ENCODE data around the gene BRINP1.

BRINP1 gene

GRCh38 chr9:119185298-119185697 lies 183.9 kb downstream of the BRINP1 start:
- DNase-seq = no peak

GRCh38 chr9:119184265-119184936 lies 184.8 kb downstream of the BRINP1 start:
- DNase-seq = no peak

DNA sequence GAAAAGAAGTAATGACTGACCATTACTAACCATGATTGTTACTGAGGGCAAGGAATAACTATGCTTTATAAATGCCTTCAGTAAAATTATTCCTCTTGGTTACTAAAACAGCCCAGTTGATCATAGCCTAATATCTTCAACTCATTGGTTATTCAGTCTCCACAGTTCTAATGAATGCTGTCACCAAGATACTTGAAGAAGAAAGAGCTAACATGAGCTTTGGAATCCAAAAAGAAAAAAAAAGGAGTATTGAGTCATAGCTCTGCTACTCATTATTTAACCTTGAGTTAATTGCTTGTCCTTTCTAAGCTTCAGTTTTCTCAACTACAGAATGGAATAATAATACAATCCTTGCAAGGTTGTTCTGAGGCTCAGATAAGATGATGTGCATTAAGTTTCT lies 187.7 kb downstream of the BRINP1 start:
- DNase-seq = no peak

DNA sequence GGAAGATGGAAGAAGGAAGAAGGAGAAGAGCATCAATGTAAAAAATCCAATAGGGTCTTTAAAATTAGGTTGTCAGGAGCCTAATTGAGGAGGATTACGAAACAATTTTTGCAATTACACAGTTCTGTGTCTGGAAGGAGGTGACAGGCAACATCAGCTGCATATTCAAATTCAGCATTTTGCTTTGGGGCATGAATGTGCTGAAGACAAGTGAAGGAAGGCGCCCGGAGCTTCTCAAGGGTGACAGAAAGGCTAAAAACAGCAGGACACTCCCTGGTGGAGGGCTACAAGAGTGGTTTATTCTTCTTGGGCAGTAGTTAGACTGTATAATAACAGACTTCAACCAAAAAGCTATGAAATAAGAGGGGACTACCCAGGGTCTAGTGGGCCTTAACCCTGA lies 188.3 kb downstream of the BRINP1 start:
- DNase-seq = no peak

- DNase-seq = peak in 2 of 3 experiments; percentile 56 to 81
These were observed 189.5 kb downstream of the BRINP1 start for GRCh38 chr9:119179701-119180100.

- DNase-seq = no peak
These were observed 192.0 kb downstream of the BRINP1 start for GRCh38 chr9:119177196-119177595.

DNA sequence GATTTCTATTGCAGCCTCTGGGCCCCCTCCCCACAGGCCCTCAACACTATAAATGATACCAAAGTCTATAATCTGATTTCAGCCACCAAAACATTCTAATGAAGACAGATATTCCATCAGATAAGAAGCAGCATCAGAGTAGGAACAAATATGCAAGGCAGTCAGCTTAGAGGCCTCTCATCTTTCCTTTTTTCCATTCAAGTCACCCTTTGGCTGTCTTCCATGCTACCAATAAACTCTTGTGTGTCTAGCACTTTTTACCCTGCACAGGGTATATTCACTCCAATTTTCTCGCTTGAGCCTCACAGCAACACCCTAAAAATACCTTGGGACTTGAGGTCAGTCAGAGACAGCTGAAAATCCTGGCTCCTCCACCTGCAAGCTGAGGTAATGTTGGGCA lies 193.7 kb downstream of the BRINP1 start:
- no peak for DNase-seq

GRCh38 chr9:119169222-119169621 lies 200.0 kb downstream of the BRINP1 start:
- peak in 1 of 3 experiments; percentile 1 for DNase-seq

DNA sequence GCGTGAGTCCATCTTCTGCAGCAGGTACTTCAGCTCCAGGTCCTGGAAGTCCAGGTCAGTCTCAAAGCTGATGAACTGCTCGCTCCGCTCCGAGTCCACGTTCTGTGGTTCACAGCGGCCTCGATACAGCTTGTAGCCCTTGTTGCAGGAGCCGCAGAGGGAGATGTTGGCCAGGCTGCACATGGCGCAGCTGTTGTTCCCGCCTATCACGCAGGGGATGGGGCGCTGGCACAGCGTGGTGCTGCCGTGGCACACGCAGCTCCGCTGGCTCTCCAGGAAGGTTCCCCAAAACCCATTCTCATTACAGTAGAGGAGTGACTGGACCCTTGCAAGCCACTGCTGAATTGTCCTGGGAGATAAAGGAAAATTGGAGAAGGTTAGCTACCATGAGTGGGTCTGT lies 201.4 kb downstream of the BRINP1 start:
- no peak for DNase-seq

DNA sequence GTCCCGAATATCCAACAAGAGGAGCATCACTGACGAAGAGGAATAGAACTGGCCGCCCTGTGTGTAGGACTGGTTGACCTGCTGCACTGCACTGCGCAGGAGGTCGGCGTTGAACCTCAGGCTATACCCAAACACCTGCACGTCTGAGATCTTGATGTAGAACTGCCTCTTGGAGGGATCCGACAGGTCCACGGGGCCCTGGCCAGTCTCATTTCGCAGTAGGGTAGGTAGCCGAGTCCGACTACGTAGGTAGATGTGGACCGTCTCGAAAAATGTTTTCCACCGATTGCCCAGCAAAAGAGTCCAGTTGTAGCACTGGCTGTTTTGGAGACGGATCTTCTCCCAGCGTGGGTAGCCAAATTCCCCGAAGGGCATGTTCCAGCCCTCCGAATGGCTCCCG lies 202.0 kb downstream of the BRINP1 start:
- DNase-seq = no peak

DNA sequence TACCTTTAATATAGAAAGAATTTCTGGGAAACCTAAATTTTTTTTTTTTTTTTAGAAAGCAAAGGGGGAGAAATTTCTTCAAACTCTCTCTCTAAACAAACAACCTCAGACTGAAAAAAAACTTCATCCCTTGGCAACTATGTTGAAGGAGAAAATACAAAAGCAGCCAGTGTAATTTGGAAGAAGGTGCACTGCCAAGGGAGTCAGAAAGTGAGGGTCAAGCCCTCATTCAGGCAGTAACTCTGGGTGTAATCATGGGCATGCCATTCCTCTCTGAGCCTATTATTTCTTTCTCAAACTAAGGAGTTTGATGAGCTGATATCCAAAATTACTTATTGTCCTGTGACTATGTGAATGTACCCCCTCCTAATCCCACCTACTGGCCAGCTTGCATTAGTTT lies 203.1 kb downstream of the BRINP1 start:
- no peak for DNase-seq

GRCh38 chr9:119165131-119165530 lies 204.1 kb downstream of the BRINP1 start:
- DNase-seq = no peak

GRCh38 chr9:119164716-119165115 lies 204.5 kb downstream of the BRINP1 start:
- DNase-seq = peak in 2 of 3 experiments; percentile 35 to 89

- no peak for DNase-seq
These were observed 208.7 kb downstream of the BRINP1 start for GRCh38 chr9:119160551-119160950.

DNA sequence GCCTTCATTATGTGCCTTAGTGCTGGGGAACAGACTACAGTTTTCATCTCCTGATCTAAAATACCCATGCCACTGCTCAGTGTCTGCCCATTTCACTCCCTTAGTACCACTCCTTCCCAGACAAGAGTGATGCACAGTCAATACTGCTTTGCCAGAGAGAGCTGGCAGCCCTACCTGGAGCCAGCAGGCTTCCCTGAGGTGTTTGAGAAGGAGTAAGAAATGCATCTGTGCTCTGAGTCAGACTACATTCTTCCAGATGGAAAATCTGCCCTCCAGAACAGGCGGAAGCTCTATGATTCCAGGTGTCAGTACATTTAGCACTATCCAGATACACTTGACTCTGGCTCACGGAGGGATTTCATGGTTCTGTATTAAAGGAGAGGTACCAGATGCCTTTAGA lies 209.8 kb downstream of the BRINP1 start:
- DNase-seq = no peak

DNA sequence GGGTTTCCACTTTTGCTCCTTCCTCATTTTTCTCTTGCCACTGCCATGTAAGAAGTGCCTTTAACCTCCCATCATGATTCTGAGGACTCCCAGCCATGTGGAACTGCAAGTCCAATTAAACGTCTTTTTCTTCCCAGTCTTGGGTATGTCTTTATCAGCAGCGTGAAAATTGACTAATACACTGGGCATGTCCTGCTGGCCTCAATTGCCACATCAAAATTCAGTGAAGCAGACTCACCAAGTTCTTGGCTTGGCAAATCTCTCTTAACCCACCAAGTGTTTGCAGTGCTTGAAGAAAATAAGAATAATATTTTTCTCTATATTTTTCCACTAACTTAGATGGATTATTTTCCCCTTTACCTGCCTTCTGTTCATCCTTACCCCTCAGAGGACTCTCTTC lies 212.0 kb downstream of the BRINP1 start:
- no peak for DNase-seq

DNA sequence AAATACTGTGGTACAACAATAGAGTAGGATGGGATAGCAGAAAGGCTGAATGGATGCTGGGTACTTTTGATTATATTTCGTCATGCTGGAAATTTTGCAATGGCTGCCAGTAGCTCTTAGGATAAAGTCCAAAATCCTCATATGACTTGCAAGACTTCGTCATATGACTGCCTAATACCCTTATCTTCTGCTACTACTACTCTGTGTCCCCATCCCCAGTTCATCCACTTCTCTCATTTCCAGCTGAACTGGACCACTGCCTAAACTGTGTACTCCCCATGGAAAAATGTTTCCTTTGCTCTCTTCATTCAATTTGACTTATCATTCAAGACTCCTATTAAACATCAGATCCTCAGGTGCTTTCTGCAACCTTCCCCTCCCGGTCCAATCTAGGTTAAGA lies 212.9 kb downstream of the BRINP1 start:
- no peak for DNase-seq

DNA sequence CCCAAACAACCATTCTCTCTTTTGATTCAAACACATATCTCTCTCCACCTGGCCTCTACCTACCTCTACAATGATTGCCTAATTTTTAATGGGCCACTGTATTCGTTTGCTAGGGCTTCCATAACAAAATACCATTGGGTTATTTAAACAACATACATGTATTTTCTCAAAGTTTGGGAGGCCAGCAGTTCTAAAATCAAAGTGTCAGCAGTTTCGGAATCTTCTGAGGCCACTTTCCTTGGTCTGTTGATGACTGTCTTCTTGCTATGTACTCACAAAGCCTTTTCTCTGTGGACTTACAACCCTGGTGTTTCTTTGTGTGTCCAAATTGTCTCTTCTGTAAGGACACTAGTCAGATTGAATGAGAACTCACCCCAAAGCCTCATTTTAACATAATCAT lies 214.7 kb downstream of the BRINP1 start:
- DNase-seq = no peak

- DNase-seq = no peak
These were observed 215.8 kb downstream of the BRINP1 start for GRCh38 chr9:119153402-119153801.

DNA sequence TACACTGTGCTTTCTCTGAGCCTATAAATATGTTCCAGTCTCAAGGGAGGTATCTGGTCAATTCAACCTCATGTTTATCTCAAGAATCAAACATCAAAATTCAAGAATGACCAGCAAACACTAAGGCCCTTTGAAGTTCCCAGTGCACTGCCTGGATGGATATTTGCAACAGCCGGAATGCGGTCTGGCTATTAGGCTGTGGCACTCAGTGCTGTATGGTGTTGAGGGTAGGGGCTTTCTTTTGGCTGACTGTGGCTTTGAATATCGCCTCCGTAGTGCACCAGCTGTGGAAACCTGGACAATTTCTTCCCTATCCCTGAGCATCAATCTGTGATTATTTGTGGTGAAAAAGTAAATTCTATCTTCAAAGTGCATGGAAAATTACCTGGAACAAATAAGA lies 220.4 kb downstream of the BRINP1 start:
- no peak for DNase-seq

DNA sequence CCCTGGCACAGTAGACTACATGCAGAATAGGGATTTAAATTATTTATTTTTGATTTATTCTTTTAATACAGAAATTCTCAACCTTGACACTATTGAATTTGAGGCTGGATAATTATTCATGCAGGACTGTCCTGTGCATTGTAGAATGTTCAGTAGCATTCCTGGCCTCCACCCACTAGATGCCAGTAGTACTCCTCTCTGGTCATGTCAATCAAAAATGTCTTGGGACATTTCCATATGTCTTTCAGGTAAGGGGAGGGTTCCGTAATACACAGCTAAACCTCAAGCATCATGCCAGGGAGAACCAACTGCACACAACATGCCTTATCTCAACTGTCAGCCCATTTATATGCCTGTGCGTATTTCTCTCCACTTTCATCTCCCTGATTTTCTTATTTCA lies 231.8 kb downstream of the BRINP1 start:
- DNase-seq = no peak

DNA sequence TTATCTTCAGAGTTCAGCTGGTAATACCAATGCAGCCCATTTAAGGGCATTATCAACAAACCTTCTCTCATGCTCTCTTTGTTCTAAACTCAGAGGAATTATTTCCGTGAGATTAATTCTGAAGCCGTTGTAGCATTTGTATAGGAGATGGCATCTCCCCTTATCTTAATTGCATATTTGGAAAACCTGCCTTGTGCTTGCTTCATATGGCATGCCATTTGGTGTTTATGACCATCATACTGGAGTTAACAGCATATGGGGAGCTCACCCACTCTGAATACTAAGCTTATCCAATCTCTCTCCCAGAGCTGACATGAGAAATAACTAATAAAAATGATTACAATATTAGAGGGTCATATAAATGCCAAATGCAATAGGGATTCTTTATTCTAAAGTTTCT lies 243.2 kb downstream of the BRINP1 start:
- DNase-seq = peak in 1 of 3 experiments; percentile 17

DNA sequence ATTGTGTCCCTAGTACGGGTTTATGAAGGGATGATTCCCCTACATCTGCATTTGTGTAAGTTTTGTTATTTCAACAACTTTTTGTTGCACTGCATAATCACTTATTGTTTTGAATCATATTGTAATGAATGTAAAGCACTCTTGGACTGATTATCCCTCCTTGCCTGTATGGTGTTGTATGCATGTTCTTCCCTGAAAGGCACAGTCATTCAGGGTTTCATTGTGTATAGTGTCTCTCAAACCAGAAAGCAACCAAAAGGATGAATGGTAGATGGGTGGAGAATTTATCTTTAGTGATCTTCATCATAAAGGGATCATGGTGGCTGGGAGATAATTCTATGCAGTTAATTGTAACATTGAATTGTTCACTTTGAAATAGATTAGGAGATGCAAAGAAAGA lies 247.3 kb downstream of the BRINP1 start:
- DNase-seq = no peak

DNA sequence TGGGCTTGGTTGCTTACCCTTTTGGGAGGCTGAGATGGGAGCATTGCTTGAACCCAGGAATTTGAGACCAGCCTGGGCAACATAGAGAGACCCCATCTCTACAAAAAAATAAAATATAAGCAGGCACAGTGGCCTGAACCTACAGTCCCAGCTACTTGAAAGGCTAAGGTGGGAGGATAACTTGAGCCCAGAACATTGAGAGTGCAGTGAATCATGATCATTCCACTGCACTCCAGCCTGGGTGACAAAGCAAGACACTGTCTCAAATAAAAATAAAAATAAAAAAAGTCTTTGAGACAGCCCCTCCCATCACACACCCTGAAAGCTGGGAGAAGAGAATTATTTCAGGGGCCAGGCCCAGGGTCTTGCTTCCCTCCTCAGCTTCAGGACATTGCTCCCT lies 251.8 kb downstream of the BRINP1 start:
- DNase-seq = no peak
